ENCODE data around the gene ALPK3.

The ALPK3 gene

GRCh38 chr15:84794162-84794547 is 23.0 kb upstream of the ALPK3 start:
- Histone ChIP-seq H3K9me3 (ENCODE audit: control insufficient read depth, insufficient read depth, low read length) (no peaks in the 10 kb centered on the region), H3K79me2 (ENCODE audit: control insufficient read depth, low read length) (peaks cover 15% of the 10 kb centered on the region), H3K27ac (ENCODE audit: low read depth, low read length) (no peak overlapping the region), H3K4me3 (ENCODE audit: low read length) (no peak overlapping the region), H3K36me3 (ENCODE audit: control insufficient read depth, low read length) (peaks cover 73% of the 10 kb centered on the region), H3K4me1 (ENCODE audit: control insufficient read depth, low read length) (no peaks in the 10 kb centered on the region), H4K20me1 (ENCODE audit: control insufficient read depth, insufficient read depth, low read depth, low read length) (peaks cover 3% of the 10 kb centered on the region; the same call in 1 of the 2 replicates), H3F3A (ENCODE audit: control insufficient read depth, insufficient read depth) (no peaks in the 10 kb centered on the region), H3K4me2 (ENCODE audit: low read length) (no peak overlapping the region), H3K9me2 (replicated peaks; ENCODE audit: control insufficient read depth, low read length) (no peaks in the 10 kb centered on the region), H3K27me3 (ENCODE audit: control insufficient read depth, low read length) (no peaks in the 10 kb centered on the region)
- TF ChIP-seq EZH2phosphoT487 (IDR thresholded peaks at IDR 0.05; ENCODE audit: borderline replicate concordance, low read length) (no peak), CTCF (IDR thresholded peaks at IDR 0.05; ENCODE audit: low read depth, low read length, poor library complexity, severe bottlenecking) (no peak)

- no peaks in the 10 kb centered on the region for H3K27me3 ChIP-seq (ENCODE audit: control insufficient read depth, low read length)
- no peaks in the 10 kb centered on the region for H3K9me2 ChIP-seq (replicated peaks; ENCODE audit: control insufficient read depth, low read length)
- no peak overlapping the region for H3K4me2 ChIP-seq (ENCODE audit: low read length)
- no peak overlapping the region for H3K4me3 ChIP-seq (ENCODE audit: low read length)
- H3K36me3 ChIP-seq (ENCODE audit: control insufficient read depth, low read length) = peaks cover 78% of the 10 kb centered on the region
- H3K27ac ChIP-seq (ENCODE audit: low read depth, low read length) = no peak overlapping the region
- H3K9me3 ChIP-seq (ENCODE audit: control insufficient read depth, insufficient read depth, low read length) = no peaks in the 10 kb centered on the region
- no peaks in the 10 kb centered on the region for H3F3A ChIP-seq (ENCODE audit: control insufficient read depth, insufficient read depth)
- H4K20me1 ChIP-seq (ENCODE audit: control insufficient read depth, insufficient read depth, low read depth, low read length) = peaks cover 2% of the 10 kb centered on the region; the same call in 1 of the 2 replicates
- peaks cover 6% of the 10 kb centered on the region for H3K79me2 ChIP-seq (ENCODE audit: control insufficient read depth, low read length)
- H3K4me1 ChIP-seq (ENCODE audit: control insufficient read depth, low read length) = no peaks in the 10 kb centered on the region
- TF ChIP-seq EZH2phosphoT487 (IDR thresholded peaks at IDR 0.05; ENCODE audit: borderline replicate concordance, low read length) = no peak
- no peak for TF ChIP-seq CTCF (IDR thresholded peaks at IDR 0.05; ENCODE audit: low read depth, low read length, poor library complexity, severe bottlenecking)
Measured at GRCh38 chr15:84795186-84795585, 22.0 kb upstream of the ALPK3 start.

GRCh38 chr15:84797212-84797611 is 19.9 kb upstream of the ALPK3 start:
- no peaks in the 10 kb centered on the region for H3K9me2 ChIP-seq (replicated peaks; ENCODE audit: control insufficient read depth, low read length)
- no peak for TF ChIP-seq EZH2phosphoT487 (IDR thresholded peaks at IDR 0.05; ENCODE audit: borderline replicate concordance, low read length)
- TF ChIP-seq CTCF (IDR thresholded peaks at IDR 0.05; ENCODE audit: low read depth, low read length, poor library complexity, severe bottlenecking) = no peak
- H3K9me3 ChIP-seq (ENCODE audit: control insufficient read depth, insufficient read depth, low read length) = no peaks in the 10 kb centered on the region
- peaks cover 2% of the 10 kb centered on the region; the same call in 1 of the 2 replicates for H4K20me1 ChIP-seq (ENCODE audit: control insufficient read depth, insufficient read depth, low read depth, low read length)
- H3K27ac ChIP-seq (ENCODE audit: low read depth, low read length) = no peak overlapping the region
- H3K4me3 ChIP-seq (ENCODE audit: low read length) = no peak overlapping the region
- H3K27me3 ChIP-seq (ENCODE audit: control insufficient read depth, low read length) = no peaks in the 10 kb centered on the region
- no peaks in the 10 kb centered on the region for H3F3A ChIP-seq (ENCODE audit: control insufficient read depth, insufficient read depth)
- H3K79me2 ChIP-seq (ENCODE audit: control insufficient read depth, low read length) = 0 out of 2 replicates have a peak, but pooled peaks cover 3% of the 10 kb centered on the region
- no peaks in the 10 kb centered on the region for H3K4me1 ChIP-seq (ENCODE audit: control insufficient read depth, low read length)
- no peak overlapping the region for H3K4me2 ChIP-seq (ENCODE audit: low read length)
- peaks cover 78% of the 10 kb centered on the region for H3K36me3 ChIP-seq (ENCODE audit: control insufficient read depth, low read length)
